GM19324 (cell line): ENCODE results near the gene PRTN3.
"Not testable (repeated sequence)": the region's sequence is repeated elsewhere in the genome, so short reads cannot be mapped to it uniquely, and the experiment has no call there.

Experiments
- ATAC-seq: cut with Tn5 transposase; IDR thresholded peaks from one replicate; pipeline ENCODE4 v1.9.1; 2021; ENCODE audit warnings: mild to moderate bottlenecking, moderate library complexity; ENCODE audit not compliant: unreplicated experiment, low FRiP score

PRTN3 gene

DNA sequence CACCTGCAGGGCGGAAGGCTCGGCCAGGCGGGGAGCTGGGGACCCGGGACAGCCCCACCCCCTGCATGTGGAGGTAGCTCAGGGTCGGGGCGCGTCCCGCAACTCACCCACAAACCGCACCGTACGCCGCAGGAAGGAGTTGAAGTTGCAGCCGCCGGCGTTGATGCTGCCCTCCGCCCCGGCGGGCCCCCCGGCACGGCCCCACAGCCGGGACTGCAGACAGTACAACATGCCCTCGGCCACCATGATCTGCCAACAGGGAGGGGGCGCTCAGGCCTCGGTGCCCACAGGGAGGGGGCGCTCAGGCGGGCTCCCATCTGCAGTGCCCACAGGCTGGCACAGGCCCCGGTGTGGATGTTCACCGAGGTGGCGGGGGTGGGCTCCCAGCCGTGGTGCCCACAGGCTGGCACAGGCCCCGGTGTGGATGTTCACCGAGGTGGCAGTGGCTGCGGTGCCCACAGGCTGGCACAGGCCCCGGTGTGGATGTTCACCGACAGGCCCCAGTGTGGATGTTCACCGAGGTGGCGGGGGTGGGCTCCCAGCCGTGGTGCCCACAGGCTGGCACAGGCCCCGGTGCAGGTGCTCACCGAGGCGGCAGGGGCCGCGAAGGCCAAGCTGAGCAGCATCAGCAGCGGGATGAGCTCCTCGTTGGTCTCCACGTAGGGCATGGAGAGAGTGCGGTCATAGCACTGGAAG lies 25.6 kb upstream of the PRTN3 start:
- no peak for ATAC-seq

DNA sequence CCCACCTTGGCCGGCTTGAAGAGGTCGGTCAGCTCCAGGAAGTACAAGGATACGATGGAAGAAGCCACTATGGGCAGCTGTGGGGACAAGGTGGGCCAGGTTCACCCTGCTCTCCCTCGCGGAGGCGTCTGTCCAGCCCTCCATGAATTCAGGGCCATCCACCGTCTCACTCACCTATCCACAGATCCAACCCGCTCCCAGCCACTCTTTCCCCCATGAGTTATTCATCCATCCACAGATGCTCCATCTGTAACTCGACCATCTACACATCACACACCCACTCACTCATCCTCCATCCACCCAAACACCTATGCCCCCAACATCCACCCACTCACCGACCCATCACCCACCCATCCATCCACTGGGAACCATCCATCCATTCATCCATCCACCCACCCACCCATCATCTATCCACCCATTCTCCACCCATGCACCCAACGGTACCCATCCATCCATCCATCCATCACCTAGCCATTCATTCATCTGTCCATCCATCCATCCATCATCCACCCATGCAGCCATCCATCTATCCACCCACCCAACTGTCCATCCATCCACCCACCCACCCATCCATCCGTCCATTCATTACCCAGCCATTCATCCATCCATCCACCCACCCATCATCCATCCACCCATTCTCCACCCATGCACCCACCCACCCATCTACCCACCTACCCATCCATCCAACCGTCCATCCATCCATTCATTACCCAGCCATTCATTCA lies 24.9 kb upstream of the PRTN3 start:
- ATAC-seq, result no peak

DNA sequence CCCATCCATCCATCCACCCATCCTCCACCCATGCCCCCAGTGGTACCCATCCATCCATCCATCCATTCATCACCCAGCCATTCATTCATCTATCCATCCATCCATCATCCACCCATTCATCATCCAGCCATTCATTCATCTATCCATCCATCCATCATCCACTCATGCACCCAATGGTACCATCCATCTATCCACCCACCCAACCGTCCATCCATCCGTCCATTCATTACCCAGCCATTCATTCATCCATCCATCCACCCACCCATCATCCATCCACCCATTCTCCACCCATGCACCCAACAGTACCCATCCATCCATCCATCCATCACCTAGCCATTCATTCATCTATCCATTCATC lies 24.3 kb upstream of the PRTN3 start:
- no peak for ATAC-seq

GRCh38 chr19:820212-820611 lies 20.6 kb upstream of the PRTN3 start:
- not testable (repeated sequence) for ATAC-seq

GRCh38 chr19:821231-821824 lies 19.5 kb upstream of the PRTN3 start:
- no peak for ATAC-seq

GRCh38 chr19:821825-822503 lies 18.8 kb upstream of the PRTN3 start, which contains the start of gene PLPPR3:
Gene PLPPR3, minus strand, starts transcription at chr19:821955. Its CDS starts 396 bp downstream, at chr19:821559.
- no peak for ATAC-seq

GRCh38 chr19:823565-824121 lies 17.2 kb upstream of the PRTN3 start:
- ATAC-seq, result no peak

DNA sequence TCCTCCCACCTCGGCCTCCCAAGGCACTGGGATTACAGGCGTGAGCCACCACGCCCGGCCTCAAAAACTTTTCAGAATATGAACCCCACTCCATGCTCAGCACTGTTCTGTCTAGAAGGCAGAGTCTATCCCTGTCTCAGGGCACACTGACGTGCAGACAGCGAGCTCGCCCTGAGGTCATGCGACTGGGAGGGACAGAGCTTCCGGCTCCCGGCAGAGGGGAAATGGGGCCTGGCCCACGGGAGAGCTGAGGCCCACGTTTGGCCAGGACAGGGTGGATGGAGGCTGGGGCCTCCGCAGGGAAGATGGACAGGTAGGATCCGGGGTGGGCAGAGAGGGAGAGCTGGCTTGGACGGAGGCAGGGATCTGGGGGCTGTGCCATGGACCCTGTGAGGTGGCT lies 15.9 kb upstream of the PRTN3 start:
- ATAC-seq, result no peak

- ATAC-seq, result no peak
Measured at GRCh38 chr19:825897-826644, 14.7 kb upstream of the PRTN3 start.

GRCh38 chr19:827314-827709 lies 13.5 kb upstream of the PRTN3 start:
- ATAC-seq, result no peak

DNA sequence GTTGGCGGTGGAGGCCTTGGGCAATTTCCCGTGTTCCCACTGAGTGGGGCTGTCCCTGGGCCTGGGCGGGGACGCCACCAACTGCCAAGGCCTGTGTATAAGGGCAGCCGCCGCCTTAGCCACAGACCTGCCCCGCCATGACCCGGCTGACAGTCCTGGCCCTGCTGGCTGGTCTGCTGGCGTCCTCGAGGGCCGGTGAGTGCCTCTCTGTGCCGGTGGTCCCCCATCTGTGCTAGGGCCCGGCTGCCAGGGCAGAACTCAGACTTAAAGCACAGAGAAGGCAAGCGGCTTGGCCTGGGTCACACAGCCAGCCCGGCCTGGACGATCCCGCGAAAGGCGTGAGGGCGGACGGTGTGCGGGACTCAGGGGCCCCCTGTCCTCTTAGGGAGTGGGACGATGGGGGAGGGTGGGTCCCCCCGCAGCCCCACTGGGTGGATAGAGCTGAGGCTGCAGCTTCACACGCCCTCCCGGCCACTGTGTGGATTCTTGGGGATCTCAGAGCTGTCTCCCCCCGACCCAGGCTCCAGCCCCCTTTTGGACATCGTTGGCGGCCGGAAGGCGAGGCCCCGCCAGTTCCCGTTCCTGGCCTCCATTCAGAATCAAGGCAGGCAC lies 13.0 kb upstream of the PRTN3 start, which contains the start of gene AZU1:
AZU1 (plus strand) TSS at position 128 of the 612 bp plus-strand sequence; CDS start at position 138, 10 bp downstream.
- no peak for ATAC-seq

- no peak for ATAC-seq
Measured at GRCh38 chr19:829129-829758, 11.6 kb upstream of the PRTN3 start.

DNA sequence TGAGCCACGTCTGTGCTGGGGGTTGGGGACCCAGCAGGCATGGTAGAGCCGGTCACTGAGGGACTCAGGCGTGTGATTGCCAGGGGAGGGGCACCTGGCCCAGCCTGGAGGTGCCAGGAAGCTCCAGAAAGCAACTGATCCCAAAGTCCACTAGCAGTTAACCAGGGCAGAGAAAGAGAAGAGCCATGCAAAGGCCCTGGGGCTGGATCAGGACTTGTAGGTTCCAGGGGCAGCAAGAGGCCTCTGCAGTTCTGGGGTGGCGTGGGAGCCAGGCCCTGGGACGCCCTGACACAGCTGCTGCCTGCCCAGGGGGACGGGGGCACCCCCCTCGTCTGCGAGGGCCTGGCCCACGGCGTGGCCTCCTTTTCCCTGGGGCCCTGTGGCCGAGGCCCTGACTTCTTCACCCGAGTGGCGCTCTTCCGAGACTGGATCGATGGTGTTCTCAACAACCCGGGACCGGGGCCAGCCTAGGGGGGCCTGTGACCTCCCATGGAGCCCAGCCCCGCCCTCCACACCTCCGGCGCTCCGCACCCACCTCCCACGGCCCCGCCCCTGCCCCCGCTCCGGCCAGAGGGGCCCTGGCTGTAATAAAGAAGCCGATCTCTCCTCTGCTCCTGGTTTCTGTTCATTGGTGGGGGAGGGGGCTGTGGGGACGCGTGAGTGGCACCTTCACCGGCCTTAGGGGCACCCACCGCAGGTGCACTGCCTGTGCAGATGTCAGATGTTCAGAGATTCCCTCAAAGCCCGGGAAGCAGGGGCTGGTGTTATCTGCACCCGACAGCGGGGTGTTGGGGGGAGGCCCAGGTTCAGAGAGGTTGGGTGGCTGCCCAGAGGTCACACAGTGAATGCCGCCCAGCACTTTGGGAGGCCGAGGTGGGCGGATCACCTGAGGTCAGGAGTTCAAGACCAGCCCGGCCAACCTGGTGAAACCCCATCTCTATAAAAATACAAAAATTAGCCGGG lies 9.1 kb upstream of the PRTN3 start:
- ATAC-seq, result no peak

DNA sequence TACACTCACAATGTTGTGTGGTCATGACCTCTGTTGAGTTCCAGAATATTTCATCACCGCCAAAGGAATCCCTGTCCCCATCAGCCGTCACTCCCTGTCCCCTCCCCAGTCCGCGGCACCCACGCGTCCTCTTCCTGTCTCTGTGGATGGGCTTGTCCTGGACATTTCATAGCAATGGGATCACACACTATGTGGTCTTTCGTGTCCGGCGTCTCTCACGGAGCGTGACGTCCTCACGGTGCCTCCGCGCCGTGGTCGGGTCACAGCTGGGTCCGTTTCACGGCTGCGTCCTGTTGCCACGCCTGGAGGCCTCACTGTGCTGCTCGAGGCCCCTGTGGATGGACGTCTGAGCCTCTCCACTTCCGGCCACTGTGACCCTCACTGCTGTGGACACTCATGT lies 6.6 kb upstream of the PRTN3 start:
- ATAC-seq, result no peak

- no peak for ATAC-seq
Measured at GRCh38 chr19:835210-835810, 5.5 kb upstream of the PRTN3 start.

DNA sequence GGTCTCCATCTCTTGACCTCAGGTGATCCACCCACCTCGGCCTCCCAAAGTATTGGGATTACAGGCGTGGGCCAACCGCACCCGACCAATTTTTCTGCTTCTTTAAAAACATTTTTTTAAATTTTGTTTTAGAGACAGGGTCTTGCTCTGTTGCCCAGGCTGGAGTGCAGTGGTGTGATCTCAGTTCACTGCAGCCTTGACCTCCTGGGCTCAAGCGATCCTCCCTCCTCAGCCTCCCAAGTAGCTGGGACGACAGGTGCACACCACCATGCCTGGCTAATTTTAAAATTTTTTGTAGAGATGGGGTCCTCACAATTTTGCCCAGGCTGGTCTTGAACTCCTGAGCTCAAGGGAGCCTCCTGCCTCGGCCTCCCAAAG lies 2.0 kb downstream of the PRTN3 start:
- not testable (repeated sequence) for ATAC-seq

DNA sequence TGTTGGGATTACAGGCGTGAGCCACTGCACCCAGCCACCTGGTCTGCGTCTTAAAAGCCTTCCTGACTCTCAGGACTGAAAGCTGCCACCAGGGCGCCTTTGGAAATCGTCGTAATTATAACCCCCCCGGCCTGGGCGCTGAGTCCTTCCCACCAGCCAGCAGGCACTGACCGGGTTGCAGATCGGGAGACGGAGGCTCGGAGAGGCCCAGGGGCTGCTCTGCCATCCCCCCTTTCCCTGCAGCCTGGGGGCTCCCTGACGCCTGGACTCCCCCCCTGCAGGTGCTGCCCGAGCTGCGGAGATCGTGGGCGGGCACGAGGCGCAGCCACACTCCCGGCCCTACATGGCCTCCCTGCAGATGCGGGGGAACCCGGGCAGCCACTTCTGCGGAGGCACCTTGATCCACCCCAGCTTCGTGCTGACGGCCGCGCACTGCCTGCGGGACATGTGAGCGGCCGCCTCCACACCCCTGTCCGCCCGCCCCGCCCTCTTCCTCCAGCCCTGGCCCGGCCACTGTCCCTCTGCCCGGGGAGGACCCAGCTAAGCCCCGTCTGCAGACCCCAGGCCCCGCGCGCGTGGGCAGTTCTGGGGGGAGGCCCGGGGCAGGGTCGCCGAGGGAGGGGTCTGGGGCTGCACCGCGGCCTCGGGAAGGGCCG lies 2.5 kb downstream of the PRTN3 start:
- ATAC-seq, result no peak
